ENCODE results near the gene OR51E2. TPM values are rescaled to one million over a fixed set of nuclear protein-coding genes. Genes with fewer than 3 reads are reported as not detected.
"Not testable (repeated sequence)": the region's sequence is repeated elsewhere in the genome, so short reads cannot be mapped to it uniquely, and the experiment has no call there.

The OR51E2 gene
- total RNA-seq = not detected

GRCh38 chr11:4697585-4697984, at the start of gene OR51E2:
OR51E2 (minus strand) TSS chr11:4697853; CDS start chr11:4682711, 15,142 bp downstream.
- H3K9me3 ChIP-seq = no peaks in the 10 kb centered on the region
- no peaks in the 10 kb centered on the region for H3K27me3 ChIP-seq
- DNase-seq = no peak
- intact Hi-C loops (cut with DNase I) = no loop called here
- no peaks in the 10 kb centered on the region for H3K36me3 ChIP-seq
- WGBS, 2 donors = 67 to 82% methylated on average over 3 of the region's 3 CpGs
- TF ChIP-seq POLR2A (IDR thresholded peaks at IDR 0.05) = no peak
- TF ChIP-seq CTCF (IDR thresholded peaks at IDR 0.05) = no peak
- H3K27ac ChIP-seq = no peak within 1 kb of the TSS
- no peaks in the 10 kb centered on the region for H3K4me1 ChIP-seq
- H3K4me3 ChIP-seq (replicated peaks in 1 of 3) = no peak within 1 kb of the TSS

- Histone ChIP-seq H3K27me3 (no peaks in the 10 kb centered on the region), H3K9me3 (no peaks in the 10 kb centered on the region), H3K4me3 (replicated peaks in 1 of 3) (no peak overlapping the region), H3K27ac (no peak overlapping the region), H3K36me3 (no peaks in the 10 kb centered on the region), H3K4me1 (no peaks in the 10 kb centered on the region)
- WGBS, 2 donors = 92 to 93% methylated on average over 2 of the region's 2 CpGs
- intact Hi-C loops (cut with DNase I) = no loop called here
- TF ChIP-seq POLR2A (IDR thresholded peaks at IDR 0.05) = no peak
- no peak for TF ChIP-seq CTCF (IDR thresholded peaks at IDR 0.05)
- no peak for DNase-seq
Measured at GRCh38 chr11:4740735-4741134, 43.1 kb upstream of the OR51E2 start.

- no peaks in the 10 kb centered on the region for H3K9me3 ChIP-seq
- no peak for DNase-seq
- intact Hi-C loops (cut with DNase I) = no loop called here
- H3K4me1 ChIP-seq = no peaks in the 10 kb centered on the region
- no peaks in the 10 kb centered on the region for H3K27me3 ChIP-seq
- no peaks in the 10 kb centered on the region for H3K36me3 ChIP-seq
- no peak overlapping the region for H3K27ac ChIP-seq
- 90 to 95% methylated on average over 2 of the region's 2 CpGs for WGBS, 2 donors
- TF ChIP-seq CTCF (IDR thresholded peaks at IDR 0.05) (no peak), POLR2A (IDR thresholded peaks at IDR 0.05) (no peak)
- H3K4me3 ChIP-seq (replicated peaks in 1 of 3) = no peak overlapping the region
Measured at GRCh38 chr11:4727171-4727570, 29.5 kb upstream of the OR51E2 start.

- H3K36me3 ChIP-seq; H3K27ac ChIP-seq; H3K9me3 ChIP-seq; H3K4me3 ChIP-seq (replicated peaks in 1 of 3); DNase-seq; intact Hi-C loops (cut with DNase I); H3K27me3 ChIP-seq; H3K4me1 ChIP-seq: not testable (repeated sequence)
- WGBS, 2 donors = 92 to 93% methylated on average over 27 to 28 of the region's 33 CpGs
Measured at GRCh38 chr11:4722616-4723534, 25.2 kb upstream of the OR51E2 start.

GRCh38 chr11:4714300-4714699, 16.6 kb upstream of the OR51E2 start:
- no peaks in the 10 kb centered on the region for H3K27me3 ChIP-seq
- H3K36me3 ChIP-seq = no peaks in the 10 kb centered on the region
- H3K4me3 ChIP-seq (replicated peaks in 1 of 3) = no peak overlapping the region
- no peaks in the 10 kb centered on the region for H3K4me1 ChIP-seq
- no peak for TF ChIP-seq CTCF (IDR thresholded peaks at IDR 0.05)
- TF ChIP-seq POLR2A (IDR thresholded peaks at IDR 0.05) = no peak
- DNase-seq = no peak
- 86 to 90% methylated on average over 5 of the region's 5 CpGs for WGBS, 2 donors
- intact Hi-C loops (cut with DNase I) = no loop called here
- H3K27ac ChIP-seq = no peak overlapping the region
- no peaks in the 10 kb centered on the region for H3K9me3 ChIP-seq
